Aorta (tissue), 5 donors: Measurements from ENCODE around the gene DCTN3. TPM values are rescaled to one million over a fixed set of nuclear protein-coding genes. Genes with fewer than 3 reads are reported as not detected.

Experiments
- ATAC-seq: fragments of 200-7000 bp; cut with Tn5 transposase; one replicate; pipeline ENCODE4 v1.9.1; 2022; ENCODE audit warnings: moderate library complexity; ENCODE audit not compliant: low FRiP score
- DNase-seq, 2 donors: peaks; one replicate each; pipeline ENCODE4 v3.0.0-alpha.2; 2020
- H3K27ac ChIP-seq, 2 donors: one replicate each; pipeline ENCODE4 v1.5.1; 2013; ENCODE audit warnings: low read length in 2 of 2, mild to moderate bottlenecking in 2 of 2, moderate library complexity in 2 of 2, control low read depth in 1 of 2, inconsistent platforms in 1 of 2, low read depth in 1 of 2
- H3K27me3 ChIP-seq, 2 donors: one replicate each; pipeline ENCODE4 v1.6.1; 2013; ENCODE audit warnings: control low read depth in 1 of 2, low read length in 1 of 2, mild to moderate bottlenecking in 1 of 2, moderate library complexity in 1 of 2; ENCODE audit not compliant: insufficient read depth in 2 of 2, control insufficient read depth in 1 of 2
- H3K36me3 ChIP-seq, 2 donors: one replicate each; pipeline ENCODE4 v1.6.1; 2013; ENCODE audit warnings: control low read depth in 1 of 2, low read length in 1 of 2, mild to moderate bottlenecking in 1 of 2; ENCODE audit not compliant: insufficient read depth in 2 of 2, control insufficient read depth in 1 of 2
- H3K4me1 ChIP-seq, 2 donors: one replicate each; pipeline ENCODE4 v1.6.1; 2013; ENCODE audit warnings: low read length in 2 of 2, control low read depth in 1 of 2, mild to moderate bottlenecking in 1 of 2, moderate library complexity in 1 of 2; ENCODE audit not compliant: insufficient read depth in 2 of 2, control insufficient read depth in 1 of 2
- H3K4me3 ChIP-seq, 2 donors: one replicate each; pipeline ENCODE4 v1.5.1; 2013; ENCODE audit warnings: low read length in 2 of 2, control low read depth in 1 of 2, mild to moderate bottlenecking in 1 of 2
- H3K9me3 ChIP-seq: one replicate; pipeline ENCODE4 v1.6.1; 2013; ENCODE audit warnings: mild to moderate bottlenecking, low read length; ENCODE audit not compliant: control insufficient read depth
- WGBS, 2 donors: extraction: QIAGEN DNeasy Blood & Tissue Kit; methylation state at CpG; one replicate each; pipeline ENCODE4 v1.1.7; 2013; 5-methylcytosine and 5-hydroxymethylcytosine counted together
- intact Hi-C, 2 donors: fragments of 100-400 bp; cut with DNase I; formaldehyde crosslinking; loops; one replicate each; pipeline versions ENCODE4 v1.14.2 to v1.15.0; 2022
- polyA plus RNA-seq, 2 donors: library from polyadenylated mRNA; stranded (reverse); fragments of 200-250 nt; gene quantifications; one replicate each; pipeline ENCODE4 v1.2.3, GENCODE V29; 2013
- total RNA-seq, 2 donors: library from RNA; stranded (reverse); fragmentation: NEBNext Ultra II Directional; extraction: Animal tissue kit (Norgen Biotek cat#: 25700); gene quantifications; one replicate each; pipeline ENCODE4 v1.2.1, GENCODE V29; 2021
- donor health status: healthy with polysubstance abuse.
- donor health status: Bipolar disorder and iron deficiency.
- donor health status: DM: no; HTN: no; CAD: no.
- donor health status: DM: no; HTN: no; CAD: no.
- donor health status: DM: yes; HTN: yes; CAD: no.

Gene DCTN3
- total and polyA plus RNA-seq, 4 donors, result 56.7 to 111 (median 83.8) TPM

- DNase-seq, result no peak
- intact Hi-C loops, result no loop called here
- Histone ChIP-seq H3K4me3 (no peak overlapping the region), H3K27ac (no peak overlapping the region), H3K36me3 (no peaks in the 10 kb centered on the region), H3K9me3 (no peaks in the 10 kb centered on the region), H3K4me1 (no peaks in the 10 kb centered on the region), H3K27me3 (no peaks in the 10 kb centered on the region)
- 97 to 98% methylated on average over 5 of the region's 5 CpGs for WGBS, 2 donors
- no peak for ATAC-seq
Observed at GRCh38 chr9:34582787-34583186, 37.5 kb downstream of the DCTN3 start.

- H3K4me1 ChIP-seq, result no peaks in the 10 kb centered on the region
- intact Hi-C loops, result no loop called here
- H3K36me3 ChIP-seq, result no peaks in the 10 kb centered on the region
- no peak overlapping the region for H3K4me3 ChIP-seq
- H3K27ac ChIP-seq, result no peak overlapping the region
- H3K27me3 ChIP-seq, result no peaks in the 10 kb centered on the region
- WGBS, 2 donors, result 86 to 91% methylated on average over 3 of the region's 3 CpGs
- no peak for ATAC-seq
- DNase-seq, result no peak
- no peaks in the 10 kb centered on the region for H3K9me3 ChIP-seq
Observed at GRCh38 chr9:34581318-34581717, 39.0 kb downstream of the DCTN3 start.

- Histone ChIP-seq H3K4me1 (no peaks in the 10 kb centered on the region), H3K36me3 (no peaks in the 10 kb centered on the region), H3K27ac (no peak overlapping the region), H3K4me3 (no peak overlapping the region), H3K9me3 (no peaks in the 10 kb centered on the region), H3K27me3 (no peaks in the 10 kb centered on the region)
- intact Hi-C loops, result no loop called here
- 83 to 92% methylated on average over 8 of the region's 8 CpGs for WGBS, 2 donors
- DNase-seq (no peak), ATAC-seq (no peak)
Observed at GRCh38 chr9:34580358-34580757, 39.9 kb downstream of the DCTN3 start.

GRCh38 chr9:34579808-34580163, 40.5 kb downstream of the DCTN3 start:
- no peak for ATAC-seq
- Histone ChIP-seq H3K36me3 (no peaks in the 10 kb centered on the region), H3K4me3 (no peak overlapping the region), H3K4me1 (no peaks in the 10 kb centered on the region), H3K27me3 (no peaks in the 10 kb centered on the region), H3K27ac (no peak overlapping the region), H3K9me3 (no peaks in the 10 kb centered on the region)
- WGBS, 2 donors, result 91 to 93% methylated on average over 5 of the region's 5 CpGs
- intact Hi-C loops, result no loop called here
- DNase-seq, result no peak

GRCh38 chr9:34579104-34579807, 41.0 kb downstream of the DCTN3 start:
- ATAC-seq (no peak), DNase-seq (no peak)
- intact Hi-C loops, result no loop called here
- Histone ChIP-seq H3K27me3 (no peaks in the 10 kb centered on the region), H3K4me1 (no peaks in the 10 kb centered on the region), H3K36me3 (no peaks in the 10 kb centered on the region), H3K27ac (no peak overlapping the region), H3K4me3 (no peak overlapping the region), H3K9me3 (no peaks in the 10 kb centered on the region)
- 14 to 15% methylated on average over 15 to 17 of the region's 17 CpGs for WGBS, 2 donors

GRCh38 chr9:34578241-34579103, 41.8 kb downstream of the DCTN3 start:
- H3K27me3 ChIP-seq, result no peaks in the 10 kb centered on the region
- H3K4me3 ChIP-seq, result no peak overlapping the region
- intact Hi-C loops, result no loop called here
- ATAC-seq (peak; percentile 42), DNase-seq (no peak)
- H3K4me1 ChIP-seq, result no peaks in the 10 kb centered on the region
- H3K36me3 ChIP-seq, result no peaks in the 10 kb centered on the region
- no peaks in the 10 kb centered on the region for H3K9me3 ChIP-seq
- 25 to 28% methylated on average over 28 of the region's 28 CpGs for WGBS, 2 donors
- H3K27ac ChIP-seq, result no peak overlapping the region

- no peak overlapping the region for H3K27ac ChIP-seq
- 3 to 6% methylated on average over 19 to 62 of the region's 62 CpGs for WGBS, 2 donors
- no peaks in the 10 kb centered on the region for H3K4me1 ChIP-seq
- no peaks in the 10 kb centered on the region for H3K36me3 ChIP-seq
- ATAC-seq (no peak), DNase-seq (no peak)
- H3K9me3 ChIP-seq, result no peaks in the 10 kb centered on the region
- intact Hi-C loops, result no loop called here
- no peak overlapping the region for H3K4me3 ChIP-seq
- no peaks in the 10 kb centered on the region for H3K27me3 ChIP-seq
Observed at GRCh38 chr9:34577400-34578240, 42.7 kb downstream of the DCTN3 start.

- H3K27ac ChIP-seq, result no peak overlapping the region
- no peak overlapping the region for H3K4me3 ChIP-seq
- H3K9me3 ChIP-seq, result no peaks in the 10 kb centered on the region
- ATAC-seq (no peak), DNase-seq (no peak)
- no peaks in the 10 kb centered on the region for H3K36me3 ChIP-seq
- no peaks in the 10 kb centered on the region for H3K27me3 ChIP-seq
- WGBS, 2 donors, result 88% methylated on average over 14 of the region's 14 CpGs
- H3K4me1 ChIP-seq, result no peaks in the 10 kb centered on the region
- intact Hi-C loops, result no loop called here
Observed at GRCh38 chr9:34576597-34577399, 43.5 kb downstream of the DCTN3 start.
